ENCODE data around the gene RARA.

Gene RARA

DNA sequence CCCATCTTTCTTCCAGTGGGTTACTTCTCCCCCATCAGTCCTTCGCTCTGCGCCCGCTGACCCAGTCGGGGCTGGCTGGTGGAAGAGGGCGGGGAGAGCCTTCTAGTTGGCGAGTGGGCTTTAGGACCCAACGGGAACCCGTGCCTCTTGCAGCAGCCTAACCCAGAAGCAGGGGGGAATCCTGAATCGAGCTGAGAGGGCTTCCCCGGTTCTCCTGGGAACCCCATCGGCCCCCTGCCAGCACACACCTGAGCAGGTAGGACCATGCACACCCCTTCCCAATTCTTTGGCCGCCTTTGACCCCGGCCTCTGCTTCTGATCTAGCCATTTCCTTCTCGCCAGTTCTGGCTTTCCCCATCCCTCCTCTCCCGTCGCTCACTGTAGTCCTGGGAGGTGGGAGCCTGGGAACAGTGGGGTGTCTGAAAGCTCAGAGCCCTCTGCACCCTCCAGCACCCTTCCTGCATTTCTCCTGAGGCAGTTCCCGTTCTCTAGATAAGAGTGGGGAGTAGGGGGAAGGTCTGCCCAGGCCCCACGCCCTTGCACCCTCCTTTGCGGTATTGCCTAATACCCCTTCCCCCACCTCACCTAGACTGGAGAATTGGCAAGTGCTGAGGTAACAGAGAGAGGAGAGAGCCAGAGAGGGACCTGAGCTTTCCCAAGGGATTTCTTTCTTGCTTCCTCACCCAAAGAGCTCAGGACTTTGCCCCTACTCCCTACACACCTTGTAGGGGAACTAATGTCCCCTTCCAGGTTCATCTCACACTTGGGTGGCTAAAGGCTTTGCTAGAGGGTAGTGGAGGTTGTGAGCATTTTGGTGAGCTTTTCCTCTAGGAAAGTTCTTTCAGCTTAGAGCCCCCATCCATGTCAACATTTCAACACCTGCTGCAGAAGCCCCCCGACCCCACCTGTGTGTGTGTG lies at the start of gene RARA:
Gene RARA, plus strand, starts transcription at position 150 of the 918 bp plus-strand sequence. CDS start 22,039 bp downstream, outside the sequence.
- Histone ChIP-seq H3K36me3 (ENCODE audit: control insufficient read depth, insufficient read depth, low read length) (no peaks in the 10 kb centered on the region), H3K9ac (ENCODE audit: low read length) (peak within 1 kb of the TSS; percentile 69), H3K9me3 (ENCODE audit: control insufficient read depth, low read length) (no peaks in the 10 kb centered on the region), H3K4me1 (ENCODE audit: control insufficient read depth, insufficient read depth, low read length) (peaks cover 79% of the 10 kb centered on the region), H3K4me3 (ENCODE audit: low read length) (peak within 1 kb of the TSS; percentile 76), H3K27me3 (ENCODE audit: control insufficient read depth, insufficient read depth, low read length) (no peaks in the 10 kb centered on the region)

DNA sequence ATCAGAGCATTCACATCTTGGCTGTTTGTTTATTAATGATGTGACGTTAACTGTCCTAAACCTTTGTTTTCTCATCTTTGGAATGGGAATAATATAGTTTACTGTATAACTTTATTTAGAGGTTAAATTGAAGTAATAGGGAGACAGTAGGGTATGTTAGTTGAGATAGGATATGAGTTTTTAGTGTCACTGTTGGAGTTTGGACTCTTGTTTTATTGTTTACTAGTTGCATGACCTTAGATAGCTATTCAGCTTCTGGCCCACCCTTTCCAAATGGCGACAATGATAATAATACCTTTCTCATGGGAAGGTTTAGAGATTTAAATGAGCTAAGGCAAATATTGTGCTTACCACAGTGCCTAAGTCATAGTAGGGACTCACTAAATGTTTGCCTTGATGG lies 49.5 kb upstream of the RARA start:
- H3K27me3 ChIP-seq (ENCODE audit: control insufficient read depth, insufficient read depth, low read length), result no peaks in the 10 kb centered on the region
- no peak overlapping the region for H3K9ac ChIP-seq (ENCODE audit: low read length)
- no peaks in the 10 kb centered on the region for H3K9me3 ChIP-seq (ENCODE audit: control insufficient read depth, low read length)
- no peak overlapping the region for H3K4me3 ChIP-seq (ENCODE audit: low read length)
- H3K4me1 ChIP-seq (ENCODE audit: control insufficient read depth, insufficient read depth, low read length), result no peaks in the 10 kb centered on the region
- no peaks in the 10 kb centered on the region for H3K36me3 ChIP-seq (ENCODE audit: control insufficient read depth, insufficient read depth, low read length)

DNA sequence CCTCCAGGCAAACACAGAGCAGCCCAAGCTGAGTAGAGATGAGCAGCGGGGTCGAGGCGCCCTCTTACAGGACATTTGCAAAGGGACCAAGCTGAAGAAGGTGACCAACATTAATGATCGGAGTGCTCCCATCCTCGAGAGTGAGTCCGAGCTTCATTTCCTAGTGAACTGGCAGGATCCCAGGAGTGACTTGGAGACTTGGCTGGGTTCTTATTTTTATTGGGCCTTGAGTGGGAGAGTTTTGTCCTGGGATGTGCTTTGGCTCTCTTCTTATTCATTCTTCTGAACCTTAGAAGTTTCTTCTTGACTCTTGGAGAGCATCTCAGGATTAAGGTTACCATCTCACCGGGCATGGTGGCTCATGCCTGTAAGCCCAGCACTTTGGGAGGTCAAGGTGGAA lies 48.5 kb upstream of the RARA start:
- Histone ChIP-seq H3K4me1 (ENCODE audit: control insufficient read depth, insufficient read depth, low read length) (no peaks in the 10 kb centered on the region), H3K9ac (ENCODE audit: low read length) (no peak overlapping the region), H3K9me3 (ENCODE audit: control insufficient read depth, low read length) (no peaks in the 10 kb centered on the region), H3K4me3 (ENCODE audit: low read length) (no peak overlapping the region), H3K27me3 (ENCODE audit: control insufficient read depth, insufficient read depth, low read length) (no peaks in the 10 kb centered on the region), H3K36me3 (ENCODE audit: control insufficient read depth, insufficient read depth, low read length) (no peaks in the 10 kb centered on the region)

DNA sequence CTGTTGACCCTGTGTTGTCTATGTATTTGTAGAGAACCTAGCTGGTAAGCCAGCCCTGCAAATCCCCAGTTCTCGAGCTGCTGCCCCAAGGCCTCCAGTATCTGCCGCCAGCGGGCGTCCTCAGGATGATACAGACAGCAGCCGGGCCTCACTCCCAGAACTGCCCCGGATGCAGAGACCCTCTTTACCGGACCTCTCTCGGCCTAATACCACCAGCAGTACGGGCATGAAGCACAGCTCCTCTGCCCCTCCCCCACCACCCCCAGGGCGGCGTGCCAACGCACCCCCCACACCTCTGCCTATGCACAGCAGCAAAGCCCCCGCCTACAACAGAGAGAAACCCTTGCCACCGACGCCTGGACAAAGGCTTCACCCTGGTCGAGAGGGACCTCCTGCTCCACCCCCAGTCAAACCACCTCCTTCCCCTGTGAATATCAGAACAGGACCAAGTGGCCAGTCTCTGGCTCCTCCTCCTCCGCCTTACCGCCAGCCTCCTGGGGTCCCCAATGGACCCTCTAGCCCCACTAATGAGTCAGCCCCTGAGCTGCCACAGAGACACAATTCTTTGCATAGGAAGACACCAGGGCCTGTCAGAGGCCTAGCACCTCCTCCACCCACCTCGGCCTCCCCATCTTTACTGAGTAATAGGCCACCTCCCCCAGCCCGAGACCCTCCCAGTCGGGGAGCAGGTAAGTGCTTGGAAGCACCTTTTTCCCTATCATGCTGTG lies 44.4 kb upstream of the RARA start:
- Histone ChIP-seq H3K9me3 (ENCODE audit: control insufficient read depth, low read length) (no peaks in the 10 kb centered on the region), H3K4me3 (ENCODE audit: low read length) (no peak overlapping the region), H3K4me1 (ENCODE audit: control insufficient read depth, insufficient read depth, low read length) (no peaks in the 10 kb centered on the region), H3K27me3 (ENCODE audit: control insufficient read depth, insufficient read depth, low read length) (no peaks in the 10 kb centered on the region), H3K9ac (ENCODE audit: low read length) (no peak overlapping the region), H3K36me3 (ENCODE audit: control insufficient read depth, insufficient read depth, low read length) (no peaks in the 10 kb centered on the region)

DNA sequence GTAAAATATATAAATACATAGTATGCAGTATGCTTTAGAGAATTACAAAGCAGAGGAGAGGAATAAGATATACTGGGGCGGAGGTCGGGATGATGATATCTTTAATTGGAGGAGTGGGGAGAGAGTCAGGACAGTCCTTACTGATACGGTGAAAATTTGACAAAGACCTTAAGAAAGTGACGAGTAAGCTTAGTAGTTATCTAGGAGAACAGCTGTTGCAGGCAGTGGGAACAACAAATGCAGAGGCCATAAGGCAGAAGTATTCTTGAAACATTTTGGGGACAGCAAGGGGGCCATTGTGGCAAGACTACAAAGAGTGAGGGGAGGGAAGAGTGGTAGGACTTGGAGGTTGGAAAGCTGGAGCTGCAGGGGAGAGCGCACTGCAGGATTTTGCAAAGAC lies 43.6 kb upstream of the RARA start:
- Histone ChIP-seq H3K27me3 (ENCODE audit: control insufficient read depth, insufficient read depth, low read length) (no peaks in the 10 kb centered on the region), H3K4me3 (ENCODE audit: low read length) (no peak overlapping the region), H3K36me3 (ENCODE audit: control insufficient read depth, insufficient read depth, low read length) (no peaks in the 10 kb centered on the region), H3K9me3 (ENCODE audit: control insufficient read depth, low read length) (no peaks in the 10 kb centered on the region), H3K4me1 (ENCODE audit: control insufficient read depth, insufficient read depth, low read length) (no peaks in the 10 kb centered on the region), H3K9ac (ENCODE audit: low read length) (no peak overlapping the region)

DNA sequence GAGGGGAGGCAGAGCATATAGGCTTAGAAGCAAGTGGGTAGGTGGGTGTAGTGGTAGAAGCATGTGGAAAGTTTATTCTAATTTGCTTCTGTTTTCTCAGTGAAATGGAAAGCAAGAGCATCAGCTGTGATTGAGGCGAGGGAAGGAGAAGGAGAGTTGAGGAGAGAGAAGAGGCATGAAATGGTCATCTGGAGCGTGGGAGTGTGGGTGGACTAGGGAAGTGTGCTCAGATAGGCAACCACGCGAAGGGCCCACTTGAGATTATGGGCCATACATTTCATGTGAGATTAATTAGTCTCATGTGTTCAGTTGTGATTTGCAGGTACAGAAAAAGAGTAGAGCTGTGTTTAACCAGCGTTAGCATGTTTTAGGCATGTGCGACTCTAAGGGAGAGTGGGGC lies 42.1 kb upstream of the RARA start:
- no peak overlapping the region for H3K9ac ChIP-seq (ENCODE audit: low read length)
- no peaks in the 10 kb centered on the region for H3K9me3 ChIP-seq (ENCODE audit: control insufficient read depth, low read length)
- no peaks in the 10 kb centered on the region for H3K36me3 ChIP-seq (ENCODE audit: control insufficient read depth, insufficient read depth, low read length)
- no peaks in the 10 kb centered on the region for H3K4me1 ChIP-seq (ENCODE audit: control insufficient read depth, insufficient read depth, low read length)
- no peak overlapping the region for H3K4me3 ChIP-seq (ENCODE audit: low read length)
- H3K27me3 ChIP-seq (ENCODE audit: control insufficient read depth, insufficient read depth, low read length), result no peaks in the 10 kb centered on the region

DNA sequence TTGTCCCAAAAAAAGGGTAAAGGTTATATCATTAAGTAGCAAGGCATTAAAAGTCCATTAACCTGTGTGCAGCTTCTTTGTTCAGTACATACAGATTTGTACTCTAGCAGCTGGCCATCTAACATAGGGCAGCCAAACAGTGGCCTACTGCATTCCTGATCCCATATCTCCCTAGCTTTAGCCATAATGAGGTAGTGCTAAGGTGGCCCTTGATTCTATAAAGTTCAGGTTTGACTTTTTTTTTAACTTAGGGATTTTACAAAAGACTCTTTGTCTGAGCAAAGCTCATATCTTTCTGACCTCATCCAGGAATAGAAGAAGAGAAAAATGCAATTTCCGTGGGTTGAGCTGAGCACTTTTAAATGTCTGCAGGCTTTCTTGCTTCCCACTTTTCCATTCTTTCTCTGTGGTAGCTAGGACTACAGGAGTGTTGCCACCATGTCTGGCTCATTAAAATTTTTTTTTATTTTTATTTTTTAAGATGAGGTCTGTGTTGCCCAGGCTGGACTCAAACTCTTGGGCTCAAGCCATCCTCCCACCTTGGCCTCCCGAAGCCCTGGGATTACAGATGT lies 40.8 kb upstream of the RARA start:
- H3K4me1 ChIP-seq (ENCODE audit: control insufficient read depth, insufficient read depth, low read length), result no peaks in the 10 kb centered on the region
- no peaks in the 10 kb centered on the region for H3K9me3 ChIP-seq (ENCODE audit: control insufficient read depth, low read length)
- H3K9ac ChIP-seq (ENCODE audit: low read length), result no peak overlapping the region
- H3K36me3 ChIP-seq (ENCODE audit: control insufficient read depth, insufficient read depth, low read length), result no peaks in the 10 kb centered on the region
- H3K4me3 ChIP-seq (ENCODE audit: low read length), result no peak overlapping the region
- H3K27me3 ChIP-seq (ENCODE audit: control insufficient read depth, insufficient read depth, low read length), result no peaks in the 10 kb centered on the region

DNA sequence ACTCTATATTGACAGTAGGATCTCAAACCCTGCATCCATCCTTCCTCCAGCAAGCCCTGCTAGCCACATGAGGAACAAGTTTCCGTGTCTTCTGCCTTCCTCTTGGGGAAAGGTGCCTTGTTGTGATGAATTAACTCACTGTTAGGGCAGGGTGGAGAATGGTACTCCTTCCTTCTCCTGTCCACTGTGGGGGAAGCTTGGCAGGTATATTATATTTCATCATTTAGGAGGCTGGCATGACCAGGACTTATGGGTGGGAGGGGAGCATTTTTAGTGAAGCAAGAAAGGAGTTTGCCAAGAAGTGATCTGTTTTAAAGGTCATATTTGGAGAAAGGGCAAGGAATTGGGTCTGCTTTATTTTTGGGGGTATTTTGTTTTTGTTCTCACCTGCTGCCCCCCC lies 30.6 kb upstream of the RARA start:
- Histone ChIP-seq H3K27me3 (ENCODE audit: control insufficient read depth, insufficient read depth, low read length) (no peaks in the 10 kb centered on the region), H3K9me3 (ENCODE audit: control insufficient read depth, low read length) (no peaks in the 10 kb centered on the region), H3K36me3 (ENCODE audit: control insufficient read depth, insufficient read depth, low read length) (peaks cover 24% of the 10 kb centered on the region), H3K9ac (ENCODE audit: low read length) (no peak overlapping the region), H3K4me3 (ENCODE audit: low read length) (no peak overlapping the region), H3K4me1 (ENCODE audit: control insufficient read depth, insufficient read depth, low read length) (peaks cover 2% of the 10 kb centered on the region)

DNA sequence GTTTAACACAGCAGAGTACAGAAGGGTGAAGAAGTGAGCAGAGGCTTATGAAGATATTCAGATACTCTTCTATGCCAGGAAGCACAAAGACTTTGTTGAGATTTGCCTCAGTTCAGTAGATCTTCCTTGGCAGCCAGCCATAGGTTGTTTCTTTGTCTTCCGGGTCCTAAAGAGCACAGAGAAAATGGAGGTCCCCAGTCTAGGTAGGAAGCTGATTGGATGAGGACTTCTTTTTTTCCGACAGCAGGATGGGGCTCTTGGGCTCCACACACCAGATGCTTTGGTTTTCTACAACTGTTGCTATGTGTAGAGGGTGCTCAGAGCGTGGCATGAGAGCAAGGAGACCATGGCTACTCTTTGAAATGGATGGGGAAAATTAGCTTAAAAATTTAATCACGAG lies 29.6 kb upstream of the RARA start:
- Histone ChIP-seq H3K9ac (ENCODE audit: low read length) (no peak overlapping the region), H3K36me3 (ENCODE audit: control insufficient read depth, insufficient read depth, low read length) (peaks cover 16% of the 10 kb centered on the region), H3K27me3 (ENCODE audit: control insufficient read depth, insufficient read depth, low read length) (no peaks in the 10 kb centered on the region), H3K4me3 (ENCODE audit: low read length) (no peak overlapping the region), H3K4me1 (ENCODE audit: control insufficient read depth, insufficient read depth, low read length) (peaks cover 7% of the 10 kb centered on the region), H3K9me3 (ENCODE audit: control insufficient read depth, low read length) (no peaks in the 10 kb centered on the region)

DNA sequence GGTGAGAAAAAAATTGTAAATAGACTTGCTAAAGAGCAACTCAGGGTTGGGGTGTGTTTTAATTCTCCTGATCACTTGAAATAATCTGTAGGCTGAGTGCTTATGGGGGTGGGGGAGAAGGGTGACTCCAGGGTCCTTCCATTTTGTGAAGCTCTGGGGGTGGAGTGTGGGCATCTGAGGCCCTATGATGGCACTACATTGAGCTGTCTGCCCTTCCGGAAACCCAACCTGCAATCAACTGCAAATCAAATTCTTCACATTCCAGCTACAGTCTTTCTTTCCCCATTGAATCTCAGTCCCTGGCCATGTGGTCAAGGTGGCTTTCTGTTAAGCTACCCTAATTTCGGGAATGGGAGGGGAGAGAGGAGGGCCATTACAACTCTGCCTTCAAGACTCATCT lies 27.3 kb upstream of the RARA start:
- no peak overlapping the region for H3K9ac ChIP-seq (ENCODE audit: low read length)
- H3K4me1 ChIP-seq (ENCODE audit: control insufficient read depth, insufficient read depth, low read length), result peaks cover 17% of the 10 kb centered on the region
- no peaks in the 10 kb centered on the region for H3K9me3 ChIP-seq (ENCODE audit: control insufficient read depth, low read length)
- no peaks in the 10 kb centered on the region for H3K27me3 ChIP-seq (ENCODE audit: control insufficient read depth, insufficient read depth, low read length)
- no peak overlapping the region for H3K4me3 ChIP-seq (ENCODE audit: low read length)
- peaks cover 11% of the 10 kb centered on the region for H3K36me3 ChIP-seq (ENCODE audit: control insufficient read depth, insufficient read depth, low read length)

DNA sequence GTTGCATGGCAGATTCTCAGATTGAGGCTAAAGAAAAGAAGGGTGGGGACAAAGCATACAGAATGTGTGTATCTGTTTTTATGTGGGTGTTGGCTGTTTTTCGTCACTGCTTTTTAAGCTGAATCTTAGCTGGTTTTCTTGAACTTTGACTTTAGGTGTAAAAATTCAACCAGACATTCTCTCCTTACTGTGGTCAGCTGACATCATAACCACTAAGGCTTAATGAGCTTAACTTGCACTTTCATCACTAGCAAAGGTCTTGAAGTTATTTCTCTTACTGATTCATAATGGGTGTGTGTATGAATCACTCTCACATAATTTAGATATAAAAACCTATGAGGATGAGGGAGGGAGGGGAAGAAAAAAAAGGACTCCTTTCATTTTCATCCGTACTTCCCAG lies 25.3 kb upstream of the RARA start:
- peaks cover 25% of the 10 kb centered on the region for H3K4me1 ChIP-seq (ENCODE audit: control insufficient read depth, insufficient read depth, low read length)
- H3K9me3 ChIP-seq (ENCODE audit: control insufficient read depth, low read length), result no peaks in the 10 kb centered on the region
- H3K36me3 ChIP-seq (ENCODE audit: control insufficient read depth, insufficient read depth, low read length), result peaks cover 6% of the 10 kb centered on the region
- H3K4me3 ChIP-seq (ENCODE audit: low read length), result no peak overlapping the region
- H3K27me3 ChIP-seq (ENCODE audit: control insufficient read depth, insufficient read depth, low read length), result no peaks in the 10 kb centered on the region
- H3K9ac ChIP-seq (ENCODE audit: low read length), result peak overlapping the region; percentile 58

DNA sequence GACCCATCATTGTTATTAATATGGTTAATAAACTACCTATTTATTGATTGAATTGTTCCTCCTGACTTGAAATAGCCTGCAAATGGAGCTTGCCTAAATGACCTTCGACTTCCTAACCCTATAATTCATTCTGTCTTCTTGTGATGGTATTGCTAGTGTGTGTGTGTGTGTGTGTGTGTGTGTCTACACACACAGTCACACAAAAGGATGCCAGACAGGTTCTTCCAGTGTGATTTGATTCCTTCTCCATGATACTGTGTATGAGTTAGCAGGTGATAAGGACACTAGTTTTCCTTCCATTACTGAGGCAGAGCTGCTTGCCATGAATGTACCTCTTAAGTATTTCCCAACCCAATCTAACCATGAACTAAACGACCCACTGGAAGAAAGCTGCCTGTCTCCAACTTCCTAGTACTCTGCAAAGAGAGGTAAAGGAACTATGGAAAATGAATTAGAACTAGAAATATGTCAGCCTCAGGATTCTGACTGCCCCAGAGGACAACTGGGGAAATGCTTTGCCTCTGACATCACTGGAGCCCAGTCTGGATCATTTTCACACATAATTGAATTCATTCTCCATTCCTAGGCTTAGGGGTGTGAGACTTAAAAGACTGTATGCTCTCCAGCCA lies 24.8 kb upstream of the RARA start:
- no peak overlapping the region for H3K4me3 ChIP-seq (ENCODE audit: low read length)

More for the DNA sequence above, 24.8 kb upstream of the RARA start:
- no peaks in the 10 kb centered on the region for H3K27me3 ChIP-seq (ENCODE audit: control insufficient read depth, insufficient read depth, low read length)
- H3K36me3 ChIP-seq (ENCODE audit: control insufficient read depth, insufficient read depth, low read length), result peaks cover 3% of the 10 kb centered on the region
- H3K4me1 ChIP-seq (ENCODE audit: control insufficient read depth, insufficient read depth, low read length), result peaks cover 25% of the 10 kb centered on the region
- peak overlapping the region; percentile 58 for H3K9ac ChIP-seq (ENCODE audit: low read length)
- H3K9me3 ChIP-seq (ENCODE audit: control insufficient read depth, low read length), result no peaks in the 10 kb centered on the region

All from mucosa of stomach (tissue), 1 donor.